Measurements from ENCODE around the gene MYCBP.

Gene MYCBP

DNA sequence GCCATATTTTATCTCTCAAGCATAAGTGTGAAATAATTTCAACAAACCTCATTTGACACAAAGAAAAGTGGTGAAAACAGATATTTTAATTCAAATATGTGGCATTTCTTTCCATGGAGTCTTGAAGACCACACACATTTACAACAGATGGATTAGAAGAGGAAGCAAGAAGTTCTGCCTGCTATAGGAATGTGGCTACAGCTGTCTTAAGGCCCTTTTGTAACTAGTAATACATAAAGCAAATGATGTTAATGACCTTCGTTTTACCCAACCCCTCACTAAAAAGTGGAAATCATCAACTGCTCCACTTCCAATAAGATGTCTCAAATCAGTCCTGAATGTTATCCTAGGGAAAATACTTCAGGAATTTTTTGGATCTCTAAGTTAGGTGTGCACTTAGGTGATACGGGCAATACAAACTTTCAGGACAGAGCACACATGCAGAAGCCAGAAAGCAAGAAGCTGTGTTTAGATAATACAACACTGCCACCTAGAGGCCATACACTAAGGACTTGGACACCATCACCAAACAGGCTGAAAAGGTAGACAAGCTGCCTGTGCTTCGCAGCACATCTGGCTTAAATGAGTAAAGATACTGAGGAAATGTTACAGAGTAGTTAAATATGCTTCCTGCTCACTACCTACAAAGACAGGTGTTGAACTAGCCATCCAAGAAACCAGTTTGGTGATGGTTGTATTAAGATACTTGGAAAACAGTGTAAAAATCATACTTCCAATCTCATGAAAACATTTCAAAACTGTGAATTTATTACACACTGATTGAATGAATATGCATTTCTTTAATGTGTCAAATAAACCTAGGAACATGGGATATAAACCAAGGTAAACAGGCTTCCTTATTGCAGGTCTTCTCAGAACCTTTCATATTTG is 38.0 kb downstream of the MYCBP start:
- Histone ChIP-seq H3K36me3 (ENCODE audit: insufficient read depth, low read length) (peaks cover 17% of the 10 kb centered on the region), H3K9ac (ENCODE audit: low read length) (no peak overlapping the region), H3K27me3 (ENCODE audit: control insufficient read depth in 1 of 2, insufficient read depth in 2 of 2, low read length in 2 of 2) (no peaks in the 10 kb centered on the region), H3K4me1 (ENCODE audit: insufficient read depth, low read length) (no peaks in the 10 kb centered on the region), H3K4me3 (ENCODE audit: low read depth in 1 of 2, low read length in 2 of 2) (no peak overlapping the region), H3K27ac (ENCODE audit: low read depth, low read length) (no peak overlapping the region), H3K9me3 (ENCODE audit: low read length) (no peaks in the 10 kb centered on the region)

DNA sequence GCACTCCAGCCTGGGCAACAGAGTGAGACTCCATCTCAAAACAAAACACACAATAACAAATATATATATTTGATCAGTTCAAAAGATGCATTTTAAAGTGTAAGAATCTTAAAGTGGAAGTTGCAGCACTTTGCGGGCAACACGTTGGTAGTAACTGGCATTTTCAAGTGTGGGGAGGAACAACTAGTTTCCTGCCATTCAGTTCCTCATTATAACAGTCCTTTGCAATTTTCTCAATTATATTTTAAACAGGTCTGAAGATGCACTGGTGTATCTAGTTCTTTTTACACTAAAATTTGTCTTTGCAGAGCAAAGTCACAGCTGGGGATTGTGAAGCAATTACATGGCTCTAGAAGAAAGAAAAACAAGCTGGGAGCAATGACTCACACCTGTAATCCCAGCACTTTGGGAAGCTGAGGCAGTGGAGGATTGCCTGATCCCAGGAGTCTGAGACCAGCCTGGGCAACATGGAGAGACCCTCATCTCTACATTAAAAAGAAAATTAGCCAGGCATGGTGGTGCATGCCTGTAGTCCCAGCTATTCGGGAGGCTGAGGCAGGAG is 38.8 kb downstream of the MYCBP start:
- Histone ChIP-seq H3K4me1 (ENCODE audit: insufficient read depth, low read length) (peaks cover 4% of the 10 kb centered on the region), H3K27me3 (ENCODE audit: control insufficient read depth in 1 of 2, insufficient read depth in 2 of 2, low read length in 2 of 2) (no peaks in the 10 kb centered on the region), H3K27ac (ENCODE audit: low read depth, low read length) (no peak overlapping the region), H3K36me3 (ENCODE audit: insufficient read depth, low read length) (peaks cover 15% of the 10 kb centered on the region), H3K9me3 (ENCODE audit: low read length) (no peaks in the 10 kb centered on the region), H3K4me3 (ENCODE audit: low read depth in 1 of 2, low read length in 2 of 2) (no peak overlapping the region), H3K9ac (ENCODE audit: low read length) (no peak overlapping the region)

DNA sequence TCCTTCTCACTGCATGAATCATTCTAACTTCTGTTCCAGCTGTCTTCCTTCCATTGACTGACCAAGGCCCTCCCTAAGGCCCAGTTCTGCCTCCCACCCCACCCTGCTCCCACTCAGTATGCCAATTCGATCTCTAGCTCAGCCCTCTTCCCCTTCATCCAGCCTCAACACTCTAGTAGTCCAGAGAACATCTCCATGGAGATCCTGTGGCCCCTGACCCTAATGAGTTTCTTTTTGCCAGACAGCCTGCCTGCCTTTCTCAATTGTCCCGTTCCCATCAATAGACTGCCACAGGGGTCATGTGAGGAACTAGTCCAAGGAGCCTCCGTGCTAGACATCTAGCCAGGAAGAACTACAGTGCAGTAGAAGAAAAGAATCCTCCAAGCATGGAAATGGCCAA is 40.0 kb downstream of the MYCBP start:
- Histone ChIP-seq H3K27me3 (ENCODE audit: control insufficient read depth in 1 of 2, insufficient read depth in 2 of 2, low read length in 2 of 2) (no peaks in the 10 kb centered on the region), H3K4me3 (ENCODE audit: low read depth in 1 of 2, low read length in 2 of 2) (no peak overlapping the region), H3K4me1 (ENCODE audit: insufficient read depth, low read length) (peaks cover 8% of the 10 kb centered on the region), H3K9ac (ENCODE audit: low read length) (no peak overlapping the region), H3K27ac (ENCODE audit: low read depth, low read length) (no peak overlapping the region), H3K36me3 (ENCODE audit: insufficient read depth, low read length) (peaks cover 4% of the 10 kb centered on the region), H3K9me3 (ENCODE audit: low read length) (no peaks in the 10 kb centered on the region)

DNA sequence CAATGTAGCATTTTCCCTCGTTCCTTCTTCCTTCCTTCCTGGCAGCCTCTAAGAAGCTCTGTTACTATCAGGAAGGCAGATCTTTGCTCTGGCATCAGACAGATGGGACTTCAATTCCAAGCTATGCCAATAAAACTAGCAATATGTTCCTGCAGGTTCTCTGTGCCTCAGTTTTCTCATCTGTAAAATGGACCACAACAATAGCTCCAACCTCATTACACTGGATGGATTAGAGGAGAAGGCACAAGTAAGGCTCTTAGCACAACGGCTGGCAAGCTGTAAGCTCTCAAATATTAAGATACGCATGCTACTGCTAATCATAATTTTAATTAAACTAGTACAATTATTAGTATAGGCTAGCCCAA is 40.8 kb downstream of the MYCBP start:
- no peaks in the 10 kb centered on the region for H3K9me3 ChIP-seq (ENCODE audit: low read length)
- H3K27me3 ChIP-seq (ENCODE audit: control insufficient read depth in 1 of 2, insufficient read depth in 2 of 2, low read length in 2 of 2) = no peaks in the 10 kb centered on the region
- no peak overlapping the region for H3K4me3 ChIP-seq (ENCODE audit: low read depth in 1 of 2, low read length in 2 of 2)
- H3K4me1 ChIP-seq (ENCODE audit: insufficient read depth, low read length) = peaks cover 8% of the 10 kb centered on the region
- H3K27ac ChIP-seq (ENCODE audit: low read depth, low read length) = no peak overlapping the region
- H3K9ac ChIP-seq (ENCODE audit: low read length) = no peak overlapping the region
- H3K36me3 ChIP-seq (ENCODE audit: insufficient read depth, low read length) = no peaks in the 10 kb centered on the region

DNA sequence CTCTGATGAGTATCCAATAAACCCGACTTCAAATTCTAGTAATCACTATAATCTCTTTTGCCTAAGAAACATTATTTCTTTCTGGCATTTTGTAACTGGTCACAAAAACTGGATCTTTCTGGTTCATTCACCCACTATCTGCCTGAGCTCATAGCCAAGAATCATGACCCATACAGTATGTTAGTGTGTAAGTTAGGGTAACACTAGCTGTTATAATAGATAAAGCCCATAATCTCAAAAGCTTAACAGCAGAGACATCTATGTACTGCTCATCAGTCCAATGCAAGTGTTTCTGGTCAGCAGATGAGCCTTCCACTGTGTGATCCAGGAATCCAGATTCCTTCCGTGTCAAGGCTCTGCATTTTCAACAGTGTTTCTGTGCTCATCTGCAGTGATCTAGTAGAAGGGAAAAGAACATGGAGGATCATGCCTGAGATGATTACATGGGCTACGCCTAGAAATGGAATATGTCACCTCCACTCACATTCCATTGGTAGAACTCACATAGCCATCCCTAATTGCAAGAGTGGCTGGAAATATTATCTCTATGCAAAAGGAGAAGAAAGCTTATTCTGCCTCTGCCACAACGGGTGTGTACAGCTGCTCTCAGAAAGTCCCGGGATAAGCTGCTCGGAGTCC is 41.3 kb downstream of the MYCBP start:
- H3K9ac ChIP-seq (ENCODE audit: low read length) = no peak overlapping the region
- no peak overlapping the region for H3K4me3 ChIP-seq (ENCODE audit: low read depth in 1 of 2, low read length in 2 of 2)
- no peaks in the 10 kb centered on the region for H3K36me3 ChIP-seq (ENCODE audit: insufficient read depth, low read length)
- peaks cover 8% of the 10 kb centered on the region for H3K4me1 ChIP-seq (ENCODE audit: insufficient read depth, low read length)
- no peak overlapping the region for H3K27ac ChIP-seq (ENCODE audit: low read depth, low read length)
- no peaks in the 10 kb centered on the region for H3K9me3 ChIP-seq (ENCODE audit: low read length)
- H3K27me3 ChIP-seq (ENCODE audit: control insufficient read depth in 1 of 2, insufficient read depth in 2 of 2, low read length in 2 of 2) = no peaks in the 10 kb centered on the region

DNA sequence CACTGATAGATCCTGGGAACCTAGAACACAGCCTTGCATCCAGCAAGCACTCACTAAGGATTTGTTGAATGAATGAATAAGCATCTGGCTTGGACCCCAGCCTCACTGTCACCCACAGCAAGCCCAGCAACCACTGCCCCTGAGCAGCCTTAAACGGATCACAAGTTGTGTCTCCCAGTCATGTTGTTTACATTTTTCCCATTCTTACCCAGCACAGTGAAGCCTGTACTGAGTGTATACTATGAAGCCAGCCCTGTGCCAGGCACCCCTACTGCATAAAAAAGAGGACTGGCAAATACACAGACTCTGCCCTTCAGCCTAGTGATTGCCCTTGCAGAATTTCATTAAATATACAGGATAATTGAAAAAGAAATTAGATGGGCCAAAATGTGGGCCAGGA is 43.8 kb downstream of the MYCBP start:
- Histone ChIP-seq H3K27ac (ENCODE audit: low read depth, low read length) (no peak overlapping the region), H3K4me3 (ENCODE audit: low read depth in 1 of 2, low read length in 2 of 2) (no peak overlapping the region), H3K4me1 (ENCODE audit: insufficient read depth, low read length) (peaks cover 8% of the 10 kb centered on the region), H3K36me3 (ENCODE audit: insufficient read depth, low read length) (no peaks in the 10 kb centered on the region), H3K27me3 (ENCODE audit: control insufficient read depth in 1 of 2, insufficient read depth in 2 of 2, low read length in 2 of 2) (no peaks in the 10 kb centered on the region), H3K9ac (ENCODE audit: low read length) (no peak overlapping the region), H3K9me3 (ENCODE audit: low read length) (no peaks in the 10 kb centered on the region)

DNA sequence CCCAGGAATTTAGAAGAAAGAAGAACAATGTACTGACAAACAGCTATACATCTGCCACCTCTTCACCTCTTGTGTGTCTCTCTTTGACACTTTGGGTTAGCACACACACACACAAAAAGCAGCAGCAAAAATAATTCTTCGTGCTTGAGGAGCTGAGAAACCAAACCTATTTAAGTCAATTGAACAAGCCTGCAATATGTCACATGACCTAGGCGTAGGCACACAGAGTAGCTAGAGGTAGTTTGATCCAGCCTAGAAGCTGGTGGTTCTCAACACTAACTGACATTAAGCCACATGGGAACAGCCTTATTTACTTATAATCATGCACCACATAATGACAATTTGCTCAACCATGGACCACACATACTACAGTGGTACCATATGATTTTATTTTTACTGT is 45.8 kb downstream of the MYCBP start:
- H3K4me1 ChIP-seq (ENCODE audit: insufficient read depth, low read length) = peaks cover 8% of the 10 kb centered on the region
- no peaks in the 10 kb centered on the region for H3K27me3 ChIP-seq (ENCODE audit: control insufficient read depth in 1 of 2, insufficient read depth in 2 of 2, low read length in 2 of 2)
- H3K4me3 ChIP-seq (ENCODE audit: low read depth in 1 of 2, low read length in 2 of 2) = no peak overlapping the region
- H3K36me3 ChIP-seq (ENCODE audit: insufficient read depth, low read length) = no peaks in the 10 kb centered on the region
- no peaks in the 10 kb centered on the region for H3K9me3 ChIP-seq (ENCODE audit: low read length)
- H3K27ac ChIP-seq (ENCODE audit: low read depth, low read length) = no peak overlapping the region
- no peak overlapping the region for H3K9ac ChIP-seq (ENCODE audit: low read length)

DNA sequence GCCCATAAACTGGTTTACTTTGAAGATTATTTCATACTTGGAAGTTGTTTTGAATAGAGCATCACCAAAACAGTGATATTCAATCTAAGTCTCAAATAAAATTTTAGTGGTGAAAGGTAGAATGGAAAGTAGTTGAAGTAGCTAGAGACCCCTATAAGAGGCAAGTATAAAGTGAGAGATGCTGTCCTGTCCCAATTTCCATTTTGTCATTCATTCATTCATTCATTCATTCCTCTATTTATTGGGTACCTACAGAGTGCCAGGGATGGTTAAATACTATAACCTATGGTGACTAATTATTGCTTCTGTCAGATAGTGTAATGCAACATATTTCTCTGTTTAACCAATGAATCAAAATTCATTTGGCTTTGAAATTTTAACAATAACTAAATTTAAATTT is 46.3 kb downstream of the MYCBP start:
- H3K4me1 ChIP-seq (ENCODE audit: insufficient read depth, low read length) = peaks cover 8% of the 10 kb centered on the region
- H3K4me3 ChIP-seq (ENCODE audit: low read depth in 1 of 2, low read length in 2 of 2) = no peak overlapping the region
- no peaks in the 10 kb centered on the region for H3K9me3 ChIP-seq (ENCODE audit: low read length)
- no peaks in the 10 kb centered on the region for H3K36me3 ChIP-seq (ENCODE audit: insufficient read depth, low read length)
- H3K27me3 ChIP-seq (ENCODE audit: control insufficient read depth in 1 of 2, insufficient read depth in 2 of 2, low read length in 2 of 2) = no peaks in the 10 kb centered on the region
- no peak overlapping the region for H3K9ac ChIP-seq (ENCODE audit: low read length)
- H3K27ac ChIP-seq (ENCODE audit: low read depth, low read length) = no peak overlapping the region

DNA sequence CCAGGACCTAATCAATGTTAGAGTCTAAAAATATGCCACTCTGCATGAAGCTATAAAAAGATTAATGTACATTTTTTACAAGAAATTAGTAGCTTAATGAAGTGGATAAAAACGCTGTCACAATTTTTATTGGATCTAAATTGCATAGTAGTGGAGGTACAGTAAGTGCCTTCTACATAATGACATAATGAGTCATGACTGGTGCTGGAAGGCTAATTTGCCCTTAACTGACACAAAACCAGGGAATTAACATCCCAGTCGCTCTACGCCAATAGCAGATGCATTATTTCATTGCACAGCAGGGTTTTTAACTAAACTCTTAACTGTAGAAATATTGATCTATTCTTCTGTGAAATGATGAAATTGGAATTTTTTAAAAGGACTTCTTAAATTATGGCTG is 46.9 kb downstream of the MYCBP start:
- Histone ChIP-seq H3K4me1 (ENCODE audit: insufficient read depth, low read length) (peaks cover 8% of the 10 kb centered on the region), H3K36me3 (ENCODE audit: insufficient read depth, low read length) (no peaks in the 10 kb centered on the region), H3K4me3 (ENCODE audit: low read depth in 1 of 2, low read length in 2 of 2) (no peak overlapping the region), H3K9me3 (ENCODE audit: low read length) (no peaks in the 10 kb centered on the region), H3K27me3 (ENCODE audit: control insufficient read depth in 1 of 2, insufficient read depth in 2 of 2, low read length in 2 of 2) (no peaks in the 10 kb centered on the region), H3K27ac (ENCODE audit: low read depth, low read length) (no peak overlapping the region), H3K9ac (ENCODE audit: low read length) (no peak overlapping the region)

DNA sequence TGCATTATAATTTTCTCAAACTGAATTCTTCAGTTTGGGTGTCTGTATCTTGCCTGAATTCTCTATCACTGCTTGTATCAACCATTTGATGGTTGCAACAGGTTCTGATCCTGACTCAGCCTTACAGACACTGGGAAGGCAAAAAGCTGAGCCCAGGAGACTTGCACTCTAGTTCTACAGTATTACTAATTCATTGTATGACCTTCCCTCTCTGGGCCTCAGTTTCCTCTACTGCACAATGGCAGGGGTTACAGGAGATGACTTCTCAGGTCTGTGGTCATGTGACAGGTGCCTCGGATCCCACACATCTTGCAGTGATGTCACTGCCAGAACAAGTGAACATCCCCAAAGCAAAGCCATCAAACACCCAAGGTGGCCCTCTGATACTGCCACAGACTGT is 52.3 kb downstream of the MYCBP start:
- Histone ChIP-seq H3K4me1 (ENCODE audit: insufficient read depth, low read length) (no peaks in the 10 kb centered on the region), H3K27me3 (ENCODE audit: control insufficient read depth in 1 of 2, insufficient read depth in 2 of 2, low read length in 2 of 2) (peaks cover 18 to 32% of the 10 kb centered on the region in 2 donors), H3K36me3 (ENCODE audit: insufficient read depth, low read length) (no peaks in the 10 kb centered on the region), H3K9me3 (ENCODE audit: low read length) (no peaks in the 10 kb centered on the region), H3K27ac (ENCODE audit: low read depth, low read length) (no peak overlapping the region), H3K9ac (ENCODE audit: low read length) (no peak overlapping the region), H3K4me3 (ENCODE audit: low read depth in 1 of 2, low read length in 2 of 2) (no peak overlapping the region)

DNA sequence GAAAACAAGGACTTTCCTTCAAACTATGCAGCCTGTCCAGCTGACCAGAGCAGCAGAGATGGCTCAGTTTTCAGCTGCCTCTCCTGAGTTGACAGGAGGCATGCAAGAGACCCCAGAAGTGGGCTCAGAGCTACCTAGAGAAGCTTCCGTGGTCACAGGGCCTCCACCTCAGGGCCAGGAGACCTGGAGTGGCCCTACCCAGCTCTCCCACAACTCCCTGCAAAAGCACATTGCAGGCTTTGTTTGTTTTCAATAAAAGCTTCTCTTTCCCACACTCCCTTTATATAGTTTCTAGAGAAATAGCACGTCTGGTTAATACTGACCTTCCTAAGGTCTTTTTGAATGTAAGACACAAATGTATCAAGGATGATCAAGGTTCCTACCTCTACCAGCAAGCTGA is 53.6 kb downstream of the MYCBP start:
- Histone ChIP-seq H3K9ac (ENCODE audit: low read length) (no peak overlapping the region), H3K27me3 (ENCODE audit: control insufficient read depth in 1 of 2, insufficient read depth in 2 of 2, low read length in 2 of 2) (peaks cover 24 to 40% of the 10 kb centered on the region in 2 donors), H3K4me1 (ENCODE audit: insufficient read depth, low read length) (no peaks in the 10 kb centered on the region), H3K36me3 (ENCODE audit: insufficient read depth, low read length) (no peaks in the 10 kb centered on the region), H3K4me3 (ENCODE audit: low read depth in 1 of 2, low read length in 2 of 2) (no peak overlapping the region), H3K9me3 (ENCODE audit: low read length) (no peaks in the 10 kb centered on the region), H3K27ac (ENCODE audit: low read depth, low read length) (no peak overlapping the region)

Measured in muscle layer of colon (tissue), 2 donors.